ENCODE data around the gene CCSER1.

DNA sequence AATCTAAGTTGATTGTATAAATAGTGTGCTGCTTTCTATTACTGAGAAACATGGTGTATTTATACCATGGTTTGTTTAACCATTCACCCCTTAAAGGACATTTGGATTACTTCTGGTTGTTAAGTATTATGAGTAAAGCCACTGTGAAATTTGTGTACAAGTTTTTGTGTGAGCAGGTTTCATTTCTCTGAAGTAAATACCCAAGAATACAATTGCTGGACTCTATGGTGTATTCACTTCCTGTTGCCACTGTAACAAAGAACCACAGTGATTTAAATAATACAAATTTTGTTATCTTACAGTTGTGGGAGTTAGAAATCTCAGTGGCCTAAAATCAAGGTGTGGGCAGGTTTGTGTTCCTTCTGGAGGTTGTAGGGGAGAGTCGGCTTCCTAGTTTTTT lies 869.6 kb downstream of the CCSER1 start:
- TF ChIP-seq POLR2AphosphoS5 (IDR thresholded peaks at IDR 0.05; ENCODE audit: low read depth) (no peak), EZH2 (IDR thresholded peaks at IDR 0.05; ENCODE audit: low read depth, unreplicated experiment) (no peak), STAT1 (IDR thresholded peaks at IDR 0.05; ENCODE audit: unreplicated experiment) (no peak), CREB1 (CRISPR knock-in tag; IDR thresholded peaks at IDR 0.05; ENCODE audit: low read depth) (no peak), JUNB (IDR thresholded peaks at IDR 0.05; ENCODE audit: unreplicated experiment) (no peak), EZH2phosphoT487 (IDR thresholded peaks at IDR 0.05; ENCODE audit: unreplicated experiment) (no peak), NANOG (IDR thresholded peaks at IDR 0.05; ENCODE audit: borderline replicate concordance) (no peak), ZNF331 (CRISPR knock-in tag; IDR thresholded peaks at IDR 0.05; ENCODE audit: low read depth) (no peak)
- TF ChIP-seq, protein P1, sequence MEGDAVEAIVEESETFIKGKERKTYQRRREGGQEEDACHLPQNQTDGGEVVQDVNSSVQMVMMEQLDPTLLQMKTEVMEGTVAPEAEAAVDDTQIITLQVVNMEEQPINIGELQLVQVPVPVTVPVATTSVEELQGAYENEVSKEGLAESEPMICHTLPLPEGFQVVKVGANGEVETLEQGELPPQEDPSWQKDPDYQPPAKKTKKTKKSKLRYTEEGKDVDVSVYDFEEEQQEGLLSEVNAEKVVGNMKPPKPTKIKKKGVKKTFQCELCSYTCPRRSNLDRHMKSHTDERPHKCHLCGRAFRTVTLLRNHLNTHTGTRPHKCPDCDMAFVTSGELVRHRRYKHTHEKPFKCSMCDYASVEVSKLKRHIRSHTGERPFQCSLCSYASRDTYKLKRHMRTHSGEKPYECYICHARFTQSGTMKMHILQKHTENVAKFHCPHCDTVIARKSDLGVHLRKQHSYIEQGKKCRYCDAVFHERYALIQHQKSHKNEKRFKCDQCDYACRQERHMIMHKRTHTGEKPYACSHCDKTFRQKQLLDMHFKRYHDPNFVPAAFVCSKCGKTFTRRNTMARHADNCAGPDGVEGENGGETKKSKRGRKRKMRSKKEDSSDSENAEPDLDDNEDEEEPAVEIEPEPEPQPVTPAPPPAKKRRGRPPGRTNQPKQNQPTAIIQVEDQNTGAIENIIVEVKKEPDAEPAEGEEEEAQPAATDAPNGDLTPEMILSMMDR (conservative IDR thresholded peaks at IDR 0.05; ENCODE audit: low read depth in 2 of 2) = no peak
- TF ChIP-seq, protein P2, sequence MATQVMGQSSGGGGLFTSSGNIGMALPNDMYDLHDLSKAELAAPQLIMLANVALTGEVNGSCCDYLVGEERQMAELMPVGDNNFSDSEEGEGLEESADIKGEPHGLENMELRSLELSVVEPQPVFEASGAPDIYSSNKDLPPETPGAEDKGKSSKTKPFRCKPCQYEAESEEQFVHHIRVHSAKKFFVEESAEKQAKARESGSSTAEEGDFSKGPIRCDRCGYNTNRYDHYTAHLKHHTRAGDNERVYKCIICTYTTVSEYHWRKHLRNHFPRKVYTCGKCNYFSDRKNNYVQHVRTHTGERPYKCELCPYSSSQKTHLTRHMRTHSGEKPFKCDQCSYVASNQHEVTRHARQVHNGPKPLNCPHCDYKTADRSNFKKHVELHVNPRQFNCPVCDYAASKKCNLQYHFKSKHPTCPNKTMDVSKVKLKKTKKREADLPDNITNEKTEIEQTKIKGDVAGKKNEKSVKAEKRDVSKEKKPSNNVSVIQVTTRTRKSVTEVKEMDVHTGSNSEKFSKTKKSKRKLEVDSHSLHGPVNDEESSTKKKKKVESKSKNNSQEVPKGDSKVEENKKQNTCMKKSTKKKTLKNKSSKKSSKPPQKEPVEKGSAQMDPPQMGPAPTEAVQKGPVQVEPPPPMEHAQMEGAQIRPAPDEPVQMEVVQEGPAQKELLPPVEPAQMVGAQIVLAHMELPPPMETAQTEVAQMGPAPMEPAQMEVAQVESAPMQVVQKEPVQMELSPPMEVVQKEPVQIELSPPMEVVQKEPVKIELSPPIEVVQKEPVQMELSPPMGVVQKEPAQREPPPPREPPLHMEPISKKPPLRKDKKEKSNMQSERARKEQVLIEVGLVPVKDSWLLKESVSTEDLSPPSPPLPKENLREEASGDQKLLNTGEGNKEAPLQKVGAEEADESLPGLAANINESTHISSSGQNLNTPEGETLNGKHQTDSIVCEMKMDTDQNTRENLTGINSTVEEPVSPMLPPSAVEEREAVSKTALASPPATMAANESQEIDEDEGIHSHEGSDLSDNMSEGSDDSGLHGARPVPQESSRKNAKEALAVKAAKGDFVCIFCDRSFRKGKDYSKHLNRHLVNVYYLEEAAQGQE (IDR thresholded peaks at IDR 0.05; ENCODE audit: unreplicated experiment) = no peak
- TF ChIP-seq, protein P3, sequence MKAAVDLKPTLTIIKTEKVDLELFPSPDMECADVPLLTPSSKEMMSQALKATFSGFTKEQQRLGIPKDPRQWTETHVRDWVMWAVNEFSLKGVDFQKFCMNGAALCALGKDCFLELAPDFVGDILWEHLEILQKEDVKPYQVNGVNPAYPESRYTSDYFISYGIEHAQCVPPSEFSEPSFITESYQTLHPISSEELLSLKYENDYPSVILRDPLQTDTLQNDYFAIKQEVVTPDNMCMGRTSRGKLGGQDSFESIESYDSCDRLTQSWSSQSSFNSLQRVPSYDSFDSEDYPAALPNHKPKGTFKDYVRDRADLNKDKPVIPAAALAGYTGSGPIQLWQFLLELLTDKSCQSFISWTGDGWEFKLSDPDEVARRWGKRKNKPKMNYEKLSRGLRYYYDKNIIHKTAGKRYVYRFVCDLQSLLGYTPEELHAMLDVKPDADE (IDR thresholded peaks at IDR 0.05) = no peak
